D341Med (cell line): Measurements from ENCODE around the gene TMEM191C.
"Not testable (repeated sequence)": the region's sequence is repeated elsewhere in the genome, so short reads cannot be mapped to it uniquely, and the experiment has no call there.

Source experiments
- DNase-seq: peaks from one replicate; pipeline ENCODE4 v3.0.0; 2012; ENCODE audit warnings: low spot score

The TMEM191C gene

DNA sequence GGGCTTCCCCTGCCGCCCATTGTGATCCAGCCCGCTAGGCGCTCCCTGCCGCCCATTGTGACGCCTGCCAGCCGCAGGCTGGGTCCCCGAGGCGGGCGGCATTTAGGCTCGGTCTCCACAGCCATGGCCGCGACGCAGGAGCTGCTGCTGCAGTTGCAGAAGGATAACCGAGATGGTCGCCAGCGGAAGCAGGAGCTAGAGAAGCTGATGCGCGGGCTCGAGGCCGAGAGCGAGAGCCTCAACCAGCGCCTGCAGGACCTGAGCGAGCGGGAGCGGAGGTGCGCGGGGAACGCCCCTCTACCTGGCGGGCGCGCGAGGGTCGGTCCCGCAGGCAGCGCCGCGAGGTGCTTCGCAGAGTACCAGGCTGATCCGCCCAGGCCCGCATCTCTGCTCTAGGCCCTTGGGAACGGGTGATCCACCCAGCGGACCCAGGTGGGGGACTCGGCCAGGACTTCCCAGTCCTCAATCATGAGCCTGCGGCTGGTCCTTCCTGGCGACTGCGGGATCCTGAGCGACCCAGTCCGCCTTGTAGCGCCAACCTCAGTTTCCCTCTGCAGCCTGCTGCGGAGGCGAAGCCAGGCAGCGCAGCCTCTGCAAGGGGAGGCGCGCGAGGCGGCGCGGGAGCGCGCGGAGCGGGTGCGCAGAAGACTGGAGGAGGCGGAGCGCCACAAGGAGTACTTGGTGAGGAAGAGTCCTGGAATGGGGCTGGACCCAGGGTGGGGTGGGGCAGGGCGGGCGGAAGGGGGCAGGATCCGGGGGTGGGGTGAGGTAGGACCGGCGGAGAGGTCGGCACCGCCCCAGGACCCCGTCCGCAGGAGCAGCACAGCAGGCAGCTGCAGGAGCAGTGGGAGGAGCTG is at the start of gene TMEM191C:
TSS of gene TMEM191C (plus strand) at position 51 of the 857 bp plus-strand sequence. CDS start at position 124, 73 bp downstream.
- not testable (repeated sequence) for DNase-seq

- not testable (repeated sequence) for DNase-seq
Observed at GRCh38 chr22:21417853-21418252, 49.3 kb upstream of the TMEM191C start.

DNA sequence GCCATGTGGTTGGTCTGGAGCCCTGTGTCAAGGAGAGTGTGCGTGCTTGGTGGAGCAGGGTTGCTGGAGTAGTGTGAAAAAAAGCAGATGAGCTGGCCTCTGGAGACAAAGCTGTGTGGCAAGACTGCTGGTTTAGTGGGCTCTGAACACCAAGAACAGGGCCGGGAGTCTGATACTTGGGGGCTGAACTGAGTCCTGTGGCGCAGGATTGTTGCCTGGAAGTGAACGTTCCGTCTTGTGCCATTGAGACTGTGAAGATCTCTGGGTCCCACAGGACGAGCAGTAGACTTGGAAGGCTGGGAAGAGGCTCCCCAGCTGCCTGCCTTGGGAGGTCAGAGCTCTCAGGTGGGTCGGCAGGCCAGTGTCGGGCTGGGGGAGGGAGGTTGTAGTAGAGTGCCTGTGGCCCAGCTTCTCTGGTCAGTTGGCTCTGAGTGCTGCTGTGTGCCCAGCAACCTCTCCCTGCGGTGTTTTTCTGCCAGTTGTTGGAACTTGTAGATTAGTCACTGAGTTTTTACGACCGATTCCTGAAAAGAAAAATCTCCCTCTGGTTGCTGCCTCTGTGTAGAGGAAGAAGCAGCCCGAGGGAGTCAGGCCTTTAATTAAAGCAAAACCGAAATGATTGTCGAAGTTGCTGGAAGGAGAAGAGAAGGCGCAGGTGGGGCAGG is 48.1 kb upstream of the TMEM191C start:
- DNase-seq: not testable (repeated sequence)

DNA sequence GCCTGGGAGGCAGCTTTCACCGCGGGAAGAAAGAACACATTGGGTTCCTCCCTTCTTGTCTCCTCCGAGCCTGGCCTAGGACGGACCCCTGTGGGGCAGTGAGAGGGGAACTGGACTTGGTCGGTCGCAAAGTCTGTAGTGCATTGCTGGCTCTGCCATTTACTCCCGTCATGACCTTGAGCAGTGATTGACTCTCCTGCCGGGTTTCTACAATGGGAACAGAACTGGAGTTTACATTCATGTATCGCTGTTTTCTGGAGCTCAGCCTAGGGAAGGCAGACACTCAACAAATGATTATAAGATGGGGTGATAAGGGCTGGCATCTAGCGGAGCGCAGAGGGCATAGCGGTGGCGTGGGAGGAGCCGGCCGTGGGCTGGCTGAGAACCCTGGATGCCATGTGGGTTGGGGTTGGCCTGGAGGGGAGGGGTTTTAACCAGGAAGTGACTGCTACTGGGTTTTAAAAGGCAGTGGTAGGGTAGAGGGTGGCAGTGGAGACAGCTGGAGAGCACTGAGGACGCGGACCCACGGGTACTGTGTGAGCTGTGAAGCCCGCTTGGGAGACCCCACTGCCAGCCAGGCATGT is 46.9 kb upstream of the TMEM191C start:
- DNase-seq: not testable (repeated sequence)

GRCh38 chr22:21424084-21424709 is 43.0 kb upstream of the TMEM191C start:
- not testable (repeated sequence) for DNase-seq

DNA sequence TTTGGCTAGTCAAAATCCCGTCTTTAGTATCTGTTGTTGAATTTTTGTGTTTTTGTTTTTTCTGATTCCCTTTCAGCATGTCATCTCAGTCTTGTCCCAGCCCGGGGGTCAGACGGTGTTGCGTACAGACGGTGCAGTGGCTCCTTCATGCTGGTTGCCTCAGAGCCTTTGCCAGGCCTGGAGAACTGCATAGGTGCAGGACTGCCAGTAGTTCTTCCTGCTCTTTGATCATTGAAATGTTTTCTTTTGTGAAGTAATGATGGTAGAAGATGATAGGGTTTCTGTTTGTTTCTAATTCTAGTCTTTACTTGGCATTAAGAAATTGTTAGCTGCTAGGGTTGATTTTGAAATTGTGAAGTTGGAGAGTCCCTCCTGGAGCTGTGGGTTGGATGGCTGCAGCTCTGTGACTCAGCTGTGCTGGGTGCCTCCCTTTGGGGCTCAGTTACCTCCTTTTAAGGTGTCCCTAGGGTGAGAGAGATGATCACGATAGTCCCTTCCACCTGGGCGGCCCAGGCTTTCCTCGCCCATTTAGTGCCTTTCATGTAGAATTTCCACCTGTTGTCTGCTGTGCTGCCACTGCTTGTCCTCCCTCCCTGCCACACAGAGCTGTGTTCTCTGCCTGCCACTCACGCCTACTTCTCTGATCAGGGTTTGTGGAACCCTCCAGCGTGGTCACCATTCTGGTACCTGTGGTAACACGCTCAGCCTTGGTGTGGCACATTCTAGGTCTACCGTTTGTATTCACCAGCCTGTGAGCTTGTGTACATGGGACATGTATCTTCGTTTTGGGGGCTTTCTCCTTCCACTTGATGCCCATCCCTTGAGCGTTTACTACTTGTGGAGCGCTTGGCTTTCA is 32.6 kb upstream of the TMEM191C start:
- not testable (repeated sequence) for DNase-seq

DNA sequence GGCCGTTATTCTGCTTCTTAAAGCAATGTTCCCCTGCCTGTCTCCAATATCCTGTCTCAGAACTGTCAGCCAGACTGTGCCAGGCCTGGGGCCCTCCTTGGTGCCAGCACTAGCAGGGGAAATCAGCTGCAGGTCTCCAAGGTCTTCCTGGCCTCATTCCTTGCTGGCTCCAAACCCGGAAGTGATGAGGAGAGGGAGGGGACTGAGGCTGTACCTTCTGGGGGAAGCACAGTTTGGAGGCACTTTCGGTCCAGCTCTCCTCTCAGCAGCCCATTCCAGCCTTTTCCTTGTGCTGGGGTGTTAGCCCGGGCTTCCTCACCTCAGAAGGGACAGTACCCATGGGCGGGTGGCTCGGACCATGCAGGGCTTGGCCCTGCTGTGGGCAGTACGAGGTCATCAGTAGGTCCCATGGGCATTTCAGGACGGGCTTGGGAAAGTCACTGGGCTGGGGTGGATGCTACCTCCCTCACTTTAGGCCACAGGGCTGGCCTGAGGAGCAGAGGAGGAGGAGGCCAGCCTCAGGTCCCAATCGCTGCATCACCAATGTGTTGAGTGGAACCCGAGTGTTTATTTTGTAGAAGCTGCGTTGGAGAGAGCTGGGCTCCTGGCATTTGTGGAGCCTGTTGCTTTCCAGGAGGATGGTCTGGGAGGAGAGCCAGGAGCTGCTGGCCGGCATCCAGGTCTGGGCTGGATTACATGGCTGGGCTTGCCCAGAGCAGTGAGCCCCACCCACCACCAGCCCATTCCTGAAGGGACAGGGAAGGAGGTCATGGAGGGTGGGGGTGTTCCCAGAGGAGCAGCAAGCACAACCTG is 31.0 kb upstream of the TMEM191C start:
- DNase-seq: not testable (repeated sequence)

DNA sequence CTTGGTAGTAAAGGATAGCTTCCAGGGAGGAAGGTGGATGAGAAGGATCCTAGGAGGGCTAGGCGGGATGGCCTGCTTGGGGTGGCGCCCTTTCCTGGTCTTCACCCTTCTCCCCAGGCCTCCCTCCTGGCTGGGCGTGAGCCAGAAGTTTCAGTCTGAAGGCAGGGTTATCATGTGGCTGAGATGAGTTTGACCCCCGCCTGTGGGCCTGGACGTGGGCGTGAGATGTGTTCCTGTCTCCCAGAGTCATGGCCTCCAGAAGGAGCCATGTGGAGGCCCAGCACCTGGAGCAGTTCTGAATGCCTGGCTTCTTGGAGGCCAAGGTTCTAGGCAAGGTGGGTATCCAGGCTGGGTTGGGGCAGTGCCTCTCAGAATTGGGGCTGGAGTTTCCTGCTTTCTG is 29.2 kb upstream of the TMEM191C start:
- not testable (repeated sequence) for DNase-seq

GRCh38 chr22:21440018-21440636 is 27.1 kb upstream of the TMEM191C start:
- DNase-seq: not testable (repeated sequence)

- not testable (repeated sequence) for DNase-seq
Observed at GRCh38 chr22:21440676-21441075, 26.5 kb upstream of the TMEM191C start.

DNA sequence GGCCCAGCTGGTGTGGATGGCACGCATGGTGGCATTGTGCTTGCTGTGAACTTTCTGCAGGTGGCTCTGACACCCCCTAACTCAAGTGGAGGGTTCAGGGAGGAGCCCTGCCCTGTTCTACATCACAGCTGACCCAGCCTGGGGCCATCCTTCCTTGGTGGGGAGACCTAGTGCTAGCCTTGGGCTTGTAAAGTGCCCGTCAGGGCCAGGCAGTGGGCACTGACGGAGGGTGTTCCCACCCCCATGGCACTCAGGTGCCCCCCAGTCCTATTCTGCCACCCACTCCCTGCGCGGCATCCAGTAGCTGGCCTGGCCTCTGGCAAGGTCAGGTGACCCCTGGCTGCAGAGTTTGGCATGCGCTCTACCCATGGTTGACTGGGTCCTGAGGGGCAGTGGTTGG is 26.0 kb upstream of the TMEM191C start:
- not testable (repeated sequence) for DNase-seq

- DNase-seq: not testable (repeated sequence)
Observed at GRCh38 chr22:21442123-21442522, 25.1 kb upstream of the TMEM191C start.

DNA sequence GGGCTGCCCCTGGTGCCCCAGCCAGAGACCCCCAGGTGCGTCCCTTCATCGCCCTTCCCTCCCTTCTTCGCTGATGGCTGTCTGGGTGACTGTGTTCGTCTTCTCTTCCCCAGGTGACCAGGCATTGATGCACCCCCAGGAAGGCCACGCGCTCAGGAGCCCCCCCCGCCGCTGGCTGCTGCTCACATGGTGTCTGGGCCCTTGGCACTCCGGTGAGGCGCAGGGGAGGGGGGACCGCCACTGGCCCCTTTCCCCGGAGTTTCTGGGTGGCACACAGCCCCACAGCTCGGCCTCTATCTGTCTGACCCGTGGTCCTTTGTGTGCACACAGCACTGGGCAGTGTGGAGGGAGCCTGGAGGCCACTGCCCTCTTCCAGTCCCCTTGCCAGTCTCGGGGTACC is 24.5 kb upstream of the TMEM191C start:
- not testable (repeated sequence) for DNase-seq

DNA sequence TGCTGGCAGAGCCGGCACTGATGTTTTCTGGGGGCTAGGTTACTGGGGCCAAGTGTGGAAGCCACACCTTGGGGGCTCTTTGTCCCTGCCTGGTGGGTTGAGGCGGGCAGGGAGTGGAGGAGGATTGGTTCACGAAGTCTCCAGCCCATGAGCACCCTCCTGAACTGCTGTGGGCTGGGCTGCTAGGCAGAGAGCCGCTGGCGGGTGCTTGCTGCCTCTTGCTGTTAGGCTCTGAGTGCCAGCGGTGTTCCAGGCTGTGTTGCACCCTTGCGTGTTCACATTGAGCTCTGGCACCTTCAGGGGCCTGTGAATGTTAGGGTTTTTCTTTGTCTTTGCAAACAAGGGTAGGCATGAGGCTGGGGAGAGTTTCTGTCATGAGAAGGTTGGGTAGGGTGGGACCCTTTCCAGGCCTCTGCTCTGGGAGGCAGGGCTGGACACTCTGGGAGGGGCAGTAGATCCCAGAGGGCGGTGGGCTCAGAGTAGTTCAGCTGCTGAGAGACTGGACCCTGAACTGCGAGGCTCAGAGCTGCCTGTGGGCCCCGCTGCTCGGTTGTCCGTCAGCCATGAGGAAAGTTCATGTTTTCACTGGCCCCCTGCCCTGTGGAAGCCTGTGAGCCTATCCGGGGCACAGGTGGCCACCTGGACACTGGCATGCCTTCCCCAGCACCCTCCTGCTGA is 24.0 kb upstream of the TMEM191C start:
- DNase-seq: no peak

DNA sequence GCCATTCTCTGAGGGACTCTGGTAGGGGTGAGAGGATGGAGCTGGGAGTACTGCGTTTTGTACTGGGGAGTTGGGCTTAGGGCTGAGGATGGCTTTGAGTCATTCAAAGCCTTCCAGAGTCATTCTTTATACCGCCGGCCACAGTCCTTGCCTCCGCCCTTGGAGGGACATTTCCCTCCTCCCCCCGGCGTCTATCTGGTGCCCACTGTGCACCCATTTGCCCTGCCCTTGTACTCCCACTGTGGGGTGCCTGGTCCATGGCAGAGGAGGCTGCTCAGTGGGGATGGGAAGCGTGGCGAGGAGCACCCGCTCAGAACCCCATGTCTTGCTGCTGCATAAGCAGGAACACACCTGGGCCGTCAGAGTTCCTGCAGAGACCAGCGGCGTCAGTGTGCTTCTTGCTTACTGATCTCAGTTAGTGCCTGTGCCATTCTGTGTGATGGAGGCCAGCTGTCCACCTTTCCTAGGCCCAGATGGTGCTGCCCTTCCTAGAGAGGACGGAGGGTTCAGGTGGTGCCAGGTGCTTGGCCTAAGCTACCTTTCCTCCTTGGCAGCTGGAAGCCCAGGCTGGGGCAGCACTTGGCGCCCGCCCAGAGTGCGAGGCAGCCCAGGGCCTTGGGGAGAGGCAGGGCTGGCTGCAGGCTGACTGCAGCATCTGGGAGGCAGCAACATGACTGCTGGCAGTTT is 23.3 kb upstream of the TMEM191C start:
- DNase-seq: no peak

GRCh38 chr22:21444701-21445436 is 22.3 kb upstream of the TMEM191C start:
- DNase-seq: no peak

DNA sequence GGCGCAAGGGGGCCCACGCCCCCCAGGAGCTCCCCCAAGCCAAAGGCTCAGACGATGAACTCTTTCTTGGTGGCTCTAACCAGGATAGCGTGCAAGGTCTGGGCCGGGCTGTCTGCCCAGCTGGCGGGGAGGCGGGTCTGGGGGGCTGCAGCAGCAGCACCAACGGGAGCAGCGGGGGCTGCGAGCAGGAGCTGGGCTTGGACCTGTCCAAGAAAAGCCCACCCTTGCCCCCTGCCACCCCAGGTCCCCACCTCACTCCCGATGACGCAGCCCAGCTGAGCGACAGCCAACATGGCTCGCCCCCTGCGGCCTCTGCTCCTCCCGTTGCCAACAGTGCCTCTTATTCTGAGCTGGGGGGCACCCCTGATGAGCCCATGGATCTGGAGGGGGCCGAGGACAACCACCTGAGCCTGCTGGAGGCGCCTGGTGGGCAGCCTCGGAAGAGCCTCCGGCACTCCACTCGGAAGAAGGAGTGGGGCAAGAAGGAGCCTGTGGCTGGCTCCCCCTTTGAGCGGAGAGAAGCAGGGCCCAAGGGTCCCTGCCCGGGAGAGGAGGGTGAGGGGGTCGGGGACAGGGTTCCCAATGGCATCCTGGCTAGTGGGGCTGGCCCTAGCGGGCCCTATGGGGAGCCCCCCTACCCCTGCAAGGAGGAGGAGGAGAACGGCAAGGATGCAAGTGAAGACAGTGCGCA is 21.6 kb upstream of the TMEM191C start:
- DNase-seq: no peak
